H1 (cell line): ENCODE results near the gene CERS1. TPM values are rescaled to one million over a fixed set of nuclear protein-coding genes. Genes with fewer than 3 reads are reported as not detected.
A peak's percentile ranks its signal among the peaks of the same experiment; 100 is the strongest.

ENCODE experiments used
- CTCF ChIA-PET: fragments of 300-600 bp; sonication (Branson Sonifier 250); formaldehyde crosslinking; loops from one replicate; lab custom pipeline; 2021; ENCODE audit not compliant: partially characterized antibody; lab: Charles Lee
- POLR2A ChIA-PET: fragments of 300-600 bp; sonication (Branson Sonifier 250); formaldehyde crosslinking; loops from one replicate; lab custom pipeline; 2021; ENCODE audit warnings: inconsistent platforms; ENCODE audit not compliant: partially characterized antibody; lab: Charles Lee
- DNase-seq, 2 experiments: peaks; one replicate each; pipeline versions ENCODE4 v3.0.0 to v3.0.0-alpha.2; 2010 to 2022; ENCODE audit warnings: low spot score in 2 of 2, low read depth in 1 of 2, mixed read lengths in 1 of 2
- FAIRE-seq: peaks from 2 replicates; lab custom pipeline; 2011; peaks lifted over from hg19 to GRCh38; lab: Jason Lieb, UNC
- H2AFZ ChIP-seq: 2 replicates; pipeline ENCODE4 v1.8.1; 2012; ENCODE audit warnings: low read length, inconsistent platforms
- H2AK5ac ChIP-seq: 2 replicates; pipeline ENCODE4 v1.6.1; 2013; ENCODE audit warnings: low read depth, low read length
- H2BK120ac ChIP-seq: replicated peaks from 2 replicates; pipeline ENCODE3; 2013; ENCODE audit warnings: low read depth, low read length, inconsistent platforms
- H2BK12ac ChIP-seq: 2 replicates; pipeline ENCODE4 v1.6.1; 2013; ENCODE audit warnings: low read depth, low read length
- H2BK15ac ChIP-seq: 2 replicates; pipeline ENCODE4 v1.6.1; 2013; ENCODE audit warnings: low read length
- H2BK20ac ChIP-seq: 2 replicates; pipeline ENCODE4 v1.6.1; 2013; ENCODE audit warnings: low read length
- H2BK5ac ChIP-seq: 2 replicates; pipeline ENCODE4 v1.6.1; 2013; ENCODE audit warnings: low read depth, low read length
- H3K14ac ChIP-seq: 2 replicates; pipeline ENCODE4 v1.6.1; 2013; ENCODE audit warnings: inconsistent platforms; ENCODE audit not compliant: insufficient read length
- H3K18ac ChIP-seq: 2 replicates; pipeline ENCODE4 v1.6.1; 2013; ENCODE audit warnings: low read length; ENCODE audit errors: extremely low read depth
- H3K23ac ChIP-seq: 2 replicates; pipeline ENCODE4 v1.6.1; 2013; ENCODE audit warnings: inconsistent platforms; ENCODE audit not compliant: insufficient read length
- H3K23me2 ChIP-seq: 2 replicates; pipeline ENCODE4 v1.6.1; 2013; ENCODE audit warnings: low read depth, low read length
- H3K27ac ChIP-seq: 2 replicates; pipeline ENCODE4 v1.6.1; 2011; ENCODE audit warnings: low read depth, low read length, inconsistent platforms
- H3K27me3 ChIP-seq, 4 experiments: replicated peaks in 1 of 4; 1 replicate in 1 of 4; 2 replicates in 3 of 4; pipeline versions ENCODE4 v1.6.1 to v1.8.1; 2011 to 2013; ENCODE audit warnings: low read length in 3 of 4, mild to moderate bottlenecking in 3 of 4, inconsistent platforms in 2 of 4, mixed read lengths in 2 of 4, moderate library complexity in 1 of 4; ENCODE audit not compliant: control insufficient read depth in 3 of 4, insufficient read depth in 3 of 4; ENCODE audit errors: extremely low read depth in 1 of 4
- H3K36me3 ChIP-seq, 4 experiments: 2 replicates each; pipeline versions ENCODE4 v1.6.1 to v1.8.1; 2011 to 2013; ENCODE audit warnings: mild to moderate bottlenecking in 4 of 4, low read length in 3 of 4, moderate library complexity in 2 of 4, control low read depth in 1 of 4, inconsistent platforms in 1 of 4; ENCODE audit not compliant: insufficient read depth in 4 of 4, control insufficient read depth in 2 of 4
- H3K4ac ChIP-seq: replicated peaks from 2 replicates; pipeline ENCODE3; 2013; ENCODE audit warnings: low read length, low read depth, mixed read lengths, inconsistent platforms; ENCODE audit not compliant: insufficient read length
- H3K4me1 ChIP-seq, 4 experiments: replicated peaks in 1 of 4; 1 replicate in 1 of 4; 2 replicates in 3 of 4; pipeline versions ENCODE4 v1.6.1 to v1.8.1; 2011 to 2013; ENCODE audit warnings: low read length in 3 of 4, inconsistent platforms in 2 of 4, mixed read lengths in 1 of 4; ENCODE audit not compliant: insufficient read depth in 4 of 4, control insufficient read depth in 3 of 4
- H3K4me2 ChIP-seq, 2 experiments: 2 replicates each; pipeline versions ENCODE4 v1.6.1 to v1.8.1; 2011 to 2013; ENCODE audit warnings: low read depth in 2 of 2, low read length in 2 of 2, control low read depth in 1 of 2, inconsistent platforms in 1 of 2, mild to moderate bottlenecking in 1 of 2; ENCODE audit not compliant: insufficient read depth in 1 of 2
- H3K4me3 ChIP-seq, 4 experiments: fragments of 200-600, 300-600 bp in 1 of 4; sonication (generic), shearing (Covaris generic), sonication (Bioruptor Twin) in 1 of 4; 2 replicates each; pipeline versions ENCODE4 v1.5.1 to v1.8.1; 2011 to 2016; ENCODE audit warnings: low read length in 4 of 4, low read depth in 3 of 4, control low read depth in 2 of 4, inconsistent platforms in 2 of 4, mild to moderate bottlenecking in 2 of 4, mixed read lengths in 1 of 4, moderate library complexity in 1 of 4; ENCODE audit not compliant: insufficient read depth in 2 of 4; ENCODE audit errors: extremely low read depth in 1 of 4
- H3K56ac ChIP-seq: replicated peaks from 2 replicates; pipeline ENCODE3; 2013; ENCODE audit warnings: low read depth, mild to moderate bottlenecking, mixed read lengths, low read length, inconsistent platforms; ENCODE audit not compliant: insufficient read length
- H3K79me1 ChIP-seq: 2 replicates; pipeline ENCODE4 v1.6.1; 2013; ENCODE audit warnings: low read depth, low read length, control low read depth
- H3K79me2 ChIP-seq, 2 experiments: 2 replicates each; pipeline versions ENCODE4 v1.6.1 to v1.8.1; 2012 to 2013; ENCODE audit warnings: low read length in 2 of 2, mild to moderate bottlenecking in 2 of 2, inconsistent platforms in 1 of 2; ENCODE audit not compliant: insufficient read depth in 2 of 2, control insufficient read depth in 1 of 2
- H3K9ac ChIP-seq, 4 experiments: replicated peaks in 1 of 4; 1 replicate in 1 of 4; 2 replicates in 3 of 4; pipeline versions ENCODE4 v1.6.1 to v1.8.1; 2011 to 2013; ENCODE audit warnings: low read depth in 3 of 4, low read length in 3 of 4, control low read depth in 2 of 4, mild to moderate bottlenecking in 2 of 4, moderate library complexity in 2 of 4, inconsistent platforms in 1 of 4; ENCODE audit errors: extremely low read depth in 1 of 4
- H3K9me3 ChIP-seq, 2 experiments: 2 replicates each; pipeline versions ENCODE4 v1.6.1 to v1.8.1; 2012 to 2013; ENCODE audit warnings: mild to moderate bottlenecking in 2 of 2, moderate library complexity in 2 of 2, control low read depth in 1 of 2, inconsistent platforms in 1 of 2, low read depth in 1 of 2, low read length in 1 of 2, mixed read lengths in 1 of 2; ENCODE audit not compliant: insufficient read depth in 2 of 2
- H4K20me1 ChIP-seq, 2 experiments: replicated peaks in 1 of 2; 2 replicates each; pipeline versions ENCODE3 to v1.8.1; 2011 to 2013; ENCODE audit warnings: inconsistent platforms in 2 of 2, low read length in 2 of 2, mild to moderate bottlenecking in 1 of 2; ENCODE audit not compliant: insufficient read depth in 2 of 2, control insufficient read depth in 1 of 2
- H4K5ac ChIP-seq: 2 replicates; pipeline ENCODE4 v1.6.1; 2013; ENCODE audit warnings: low read length, low read depth, mixed read lengths, inconsistent platforms; ENCODE audit not compliant: insufficient read length
- H4K8ac ChIP-seq: 2 replicates; pipeline ENCODE4 v1.8.0; 2013; ENCODE audit warnings: mild to moderate bottlenecking, moderate library complexity, low read length, inconsistent platforms; ENCODE audit not compliant: insufficient read depth; ENCODE audit errors: extremely low read depth
- H4K91ac ChIP-seq: replicated peaks from 2 replicates; pipeline ENCODE3; 2013; ENCODE audit warnings: low read length, mixed read lengths, inconsistent platforms; ENCODE audit not compliant: insufficient read length
- ASH2L ChIP-seq: fragments of 200-600, 300-600 bp; sonication (generic); IDR thresholded peaks from one replicate; pipeline ENCODE4 v1.7.1; 2017; ENCODE audit warnings: low read length
- CHD2 ChIP-seq: IDR thresholded peaks from 2 replicates; pipeline ENCODE4 v1.6.1; 2012; ENCODE audit warnings: low read length, improper control_type of control experiment
- EP300 ChIP-seq, 2 experiments: IDR thresholded peaks; 1 replicate in 1 of 2; 2 replicates in 1 of 2; pipeline ENCODE4 v1.6.1; 2011 to 2012; ENCODE audit warnings: low read depth in 2 of 2, low read length in 2 of 2, mild to moderate bottlenecking in 2 of 2, borderline replicate concordance in 1 of 2, inconsistent platforms in 1 of 2, moderate library complexity in 1 of 2
- EZH2 ChIP-seq: fragments of 200-600 bp; sonication (generic); IDR thresholded peaks from 2 replicates; pipeline ENCODE4 v1.7.1; 2012; ENCODE audit warnings: low read depth, mild to moderate bottlenecking, moderate library complexity, low read length, inconsistent platforms; ENCODE audit not compliant: severe bottlenecking
- JUND ChIP-seq: IDR thresholded peaks from 2 replicates; pipeline ENCODE4 v1.6.1; 2011; ENCODE audit warnings: mild to moderate bottlenecking, improper control_type of control experiment, low read length
- RXRA ChIP-seq: IDR thresholded peaks from 2 replicates; pipeline ENCODE4 v1.6.1; 2011; ENCODE audit warnings: low read depth, mild to moderate bottlenecking, low read length, moderate library complexity; ENCODE audit not compliant: insufficient read depth
- SIRT6 ChIP-seq: IDR thresholded peaks from one replicate; pipeline ENCODE4 v1.7.1; 2012; ENCODE audit warnings: low read length, inconsistent platforms
- WGBS, 2 experiments: shearing (Covaris generic) in 1 of 2; methylation state at CpG; one replicate each; pipeline versions ENCODE4 v1.1.6 to v1.1.7; 2013 to 2015; ENCODE audit warnings: low lambda C conversion rate in 2 of 2, mixed read lengths in 2 of 2, inconsistent platforms in 1 of 2, low coverage in 1 of 2, missing lambda C conversion rate in 1 of 2; ENCODE audit not compliant: insufficient replicate concordance in 2 of 2, insufficient coverage in 1 of 2, insufficient read length in 1 of 2; ENCODE audit errors: extremely low coverage in 1 of 2, missing lambda C conversion rate in 1 of 2; 5-methylcytosine and 5-hydroxymethylcytosine counted together
- polyA plus RNA-seq, 7 experiments: library from polyadenylated mRNA; depleted of rRNA in 3 of 7; stranded (reverse) in 5 of 7; unstranded in 2 of 7; fragments of >200 nt in 5 of 7; fragments of 200-250 nt in 2 of 7; gene quantifications; 1 replicate in 5 of 7; 2 replicates in 1 of 7; 4 replicates in 1 of 7; pipeline versions ENCODE4 v1.2.1 to v1.2.3, GENCODE V29; 2011 to 2013; ENCODE audit warnings: missing spikeins in 2 of 7, mixed read lengths in 2 of 7
- total RNA-seq: library from RNA; stranded (reverse); fragmentation: NEBNext Ultra II Directional; extraction: Animal tissue kit (Norgen Biotek cat#: 25700); gene quantifications from 2 replicates; pipeline ENCODE4 v1.2.1, GENCODE V29; 2021
- TF ChIP-seq, protein P1 (sequence below): IDR thresholded peaks from 2 replicates; pipeline ENCODE4 v1.6.1; 2012; ENCODE audit warnings: inconsistent platforms

The CERS1 gene
- total and polyA plus RNA-seq, 2 of the 8 experiments (the other 6 are each of a cell fraction or from before 2014, with no cell fraction given) = 18.6 to 51.0 TPM

DNA sequence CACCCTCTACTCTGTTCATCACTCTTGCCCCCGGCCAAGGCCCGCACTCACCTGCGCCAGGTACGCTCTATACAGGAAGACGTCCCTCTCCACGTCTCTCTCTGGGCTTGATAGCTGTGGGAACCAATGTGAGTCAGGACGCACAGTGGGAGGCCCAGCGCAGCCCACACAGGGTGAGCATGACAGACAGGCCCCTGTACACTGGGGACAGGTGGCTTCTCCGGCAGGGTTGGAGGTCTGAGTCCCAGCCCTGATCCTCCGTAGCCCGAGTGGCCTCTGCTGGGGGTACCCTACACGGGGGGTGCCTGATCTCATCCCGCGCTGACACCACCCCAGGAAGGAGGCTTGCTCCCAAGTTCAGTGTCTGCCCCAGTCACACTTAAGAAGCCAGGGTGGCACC is 17.0 kb upstream of the CERS1 start:
- Histone ChIP-seq H2BK15ac (no peak overlapping the region), H3K36me3 (peaks cover 0 to 14% (median 2%) of the 10 kb centered on the region in 4 experiments; a peak in 3 of 8 replicates), H3K23me2 (no peaks in the 10 kb centered on the region), H3K4me2 (no peak overlapping the region), H3K9ac (no peak overlapping the region), H3K79me1 (peaks cover 8% of the 10 kb centered on the region), H3K79me2 (peaks cover 0 to 8% of the 10 kb centered on the region in 2 experiments; a peak in 2 of 4 replicates), H2BK5ac (no peak overlapping the region), H2AK5ac (no peak overlapping the region), H3K14ac (no peak overlapping the region), H3K4ac (no peak overlapping the region), H3K9me3 (no peaks in the 10 kb centered on the region), H4K20me1 (peaks cover 6 to 18% of the 10 kb centered on the region in 2 experiments), H3K4me3 (no peak overlapping the region), H3K23ac (no peak overlapping the region), H2BK12ac (no peak overlapping the region), H3K56ac (no peak overlapping the region), H4K5ac (no peak overlapping the region), H4K8ac (peak overlapping the region; percentile 51; the same call in 1 of the 2 replicates), H2BK20ac (no peak overlapping the region), H2BK120ac (no peak overlapping the region), H4K91ac (no peak overlapping the region), H2AFZ (no peak overlapping the region), H3K18ac (no peak overlapping the region), H3K4me1 (no peaks in the 10 kb centered on the region), H3K27ac (no peak overlapping the region), H3K27me3 (no peaks in the 10 kb centered on the region)
- DNase-seq (no peak), FAIRE-seq (no peak)
- WGBS, 2 experiments = 95% methylated on average over 14 of the region's 14 CpGs; no CpG with 5 or more reads in 1 of the 2 experiments
- CTCF ChIA-PET = interaction anchor here (0.7 to 2.5 kb wide), 4 partner anchors 12 to 415 kb away, joined by 3 to 11 read pairs (median 4); no protein-coding TSS in a partner anchor
- POLR2A ChIA-PET = interaction anchor here (0.6 to 1.7 kb wide), 8 partner anchors 9 to 23 kb away, joined by 3 to 5 read pairs (median 4); partner anchors contain the start of gene CERS1
- TF ChIP-seq, protein P1, sequence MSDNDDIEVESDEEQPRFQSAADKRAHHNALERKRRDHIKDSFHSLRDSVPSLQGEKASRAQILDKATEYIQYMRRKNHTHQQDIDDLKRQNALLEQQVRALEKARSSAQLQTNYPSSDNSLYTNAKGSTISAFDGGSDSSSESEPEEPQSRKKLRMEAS = no peak
- TF ChIP-seq JUND = no peak
- no peak for TF ChIP-seq EP300 (IDR thresholded peaks at IDR 0.05; ENCODE audit: borderline replicate concordance in 1 of 2, low read depth in 2 of 2, low read length in 2 of 2)
- no peak for TF ChIP-seq RXRA
- no peak for TF ChIP-seq SIRT6
- TF ChIP-seq ASH2L = no peak
- no peak for TF ChIP-seq EZH2
- TF ChIP-seq CHD2 = no peak
